AG04449 (cell line): ENCODE measurements around the gene TAF3.

Experiments
- CTCF ChIA-PET: fragments of 350-600 bp; formaldehyde crosslinking; extraction: SDS; loops from one replicate; lab custom pipeline; 2021; ENCODE audit warnings: antibody characterized with exemption; lab: Yijun Ruan, JAX
- POLR2A ChIA-PET: fragments of 400-600, 350-600 bp; formaldehyde crosslinking; extraction: SDS; loops from one replicate; lab custom pipeline; 2020; ENCODE audit warnings: antibody characterized with exemption, inconsistent platforms; lab: Yijun Ruan, JAX
- DNase-seq: peaks from one replicate; pipeline ENCODE4 v3.0.0-alpha.2; 2010; ENCODE audit warnings: low read depth, low spot score
- H3K4me3 ChIP-seq: 2 replicates; pipeline ENCODE4 v1.5.1; 2011; ENCODE audit warnings: low read depth, mild to moderate bottlenecking, control low read depth, low read length
- CTCF ChIP-seq: IDR thresholded peaks from one replicate; pipeline ENCODE4 v1.5.1; 2011; ENCODE audit warnings: mild to moderate bottlenecking, moderate library complexity, low read length, control low read depth, inconsistent platforms; ENCODE audit not compliant: insufficient read depth; ENCODE audit errors: missing control alignments

The TAF3 gene

GRCh38 chr10:7819121-7819460 lies 786 bp downstream of the TAF3 start:
- H3K4me3 ChIP-seq = peak overlapping the region; percentile 94
- peak; percentile 19 for TF ChIP-seq CTCF
- CTCF ChIA-PET = interaction anchor here (0.9 to 3.4 kb wide), 9 partner anchors 9 to 293 kb away, joined by 3 to 9 read pairs (median 4); partner anchors contain the start of genes ATP5F1C and KIN
- POLR2A ChIA-PET = interaction anchor here (1.3 to 2.5 kb wide), 2 partner anchors 10 to 31 kb away, joined by 4 to 15 read pairs; partner anchors contain the start of genes ATP5F1C and KIN
- no peak for DNase-seq

GRCh38 chr10:7824251-7824650 lies 5.9 kb downstream of the TAF3 start:
- POLR2A ChIA-PET = no interaction called here
- CTCF ChIA-PET = interaction anchor here (1.2 kb wide), 1 partner anchor 11 kb away, joined by 3 read pairs; no protein-coding TSS in a partner anchor
- DNase-seq = no peak
- TF ChIP-seq CTCF = no peak
- no peak overlapping the region for H3K4me3 ChIP-seq

GRCh38 chr10:7826971-7827370 lies 8.7 kb downstream of the TAF3 start:
- POLR2A ChIA-PET = no interaction called here

GRCh38 chr10:7829289-7829834 lies 11.1 kb downstream of the TAF3 start:
- no peak for TF ChIP-seq CTCF
- POLR2A ChIA-PET = no interaction called here
- no peak overlapping the region for H3K4me3 ChIP-seq
- CTCF ChIA-PET = interaction anchor here (2.2 kb wide), 1 partner anchor 10 kb away, joined by 9 read pairs; the partner anchor contains the start of gene TAF3
- no peak for DNase-seq

More at GRCh38 chr10:7826971-7827370, 8.7 kb downstream of the TAF3 start:
- no peak for TF ChIP-seq CTCF
- H3K4me3 ChIP-seq = no peak overlapping the region
- CTCF ChIA-PET = no interaction called here
- DNase-seq = no peak

GRCh38 chr10:7832060-7832459 lies 13.8 kb downstream of the TAF3 start:
- CTCF ChIA-PET = no interaction called here
- no peak overlapping the region for H3K4me3 ChIP-seq
- no peak for DNase-seq
- POLR2A ChIA-PET = no interaction called here
- TF ChIP-seq CTCF = no peak

GRCh38 chr10:7833210-7833609 lies 14.9 kb downstream of the TAF3 start:
- ChIA-PET CTCF (no interaction called here), POLR2A (no interaction called here)
- no peak for TF ChIP-seq CTCF
- no peak for DNase-seq
- H3K4me3 ChIP-seq = no peak overlapping the region
